Spleen (tissue), 7 donors: ENCODE measurements around the gene PIP5K1B.

ENCODE experiments used
- CTCF ChIP-seq, 11 experiments: fragments of 200-600 bp in 7 of 11; fragments of 450-650 bp in 4 of 11; sonication (generic) in 4 of 11; IDR thresholded peaks in 8 of 11; conservative IDR thresholded peaks in 3 of 11; 1 replicate in 7 of 11; 2 replicates in 4 of 11; pipeline versions ENCODE4 v1.4.0 to v1.8.0; 2016 to 2021; ENCODE audit warnings: antibody characterized with exemption in 11 of 11, inconsistent platforms in 4 of 11, mild to moderate bottlenecking in 1 of 11
- POLR2A ChIP-seq, 3 donors: fragments of 450-650 bp; IDR thresholded peaks; one replicate each; pipeline ENCODE4 v1.5.1; 2017; ENCODE audit warnings: antibody characterized with exemption in 3 of 3, mild to moderate bottlenecking in 1 of 3
- donor health status: DM: no; HTN: no; CAD: no; lungs with moderate emphysema.
- donor health status: DM: no; HTN: no; CAD: no.
- donor health status: DM: no; HTN: no; CAD: no.

- TF ChIP-seq POLR2A (IDR thresholded peaks at IDR 0.05) (no peak), CTCF (IDR thresholded peaks at IDR 0.05 in 8 of 11, conservative IDR thresholded peaks at IDR 0.05 in 3 of 11) (no peak)
Observed at GRCh38 chr9:69036309-69036708, 331.3 kb downstream of the PIP5K1B start.
